HFFc6 (cell line): ENCODE data around the gene PPP1R7. TPM values are rescaled to one million over a fixed set of nuclear protein-coding genes. Genes with fewer than 3 reads are reported as not detected.

Experiments used
- DNase-seq: peaks from one replicate; pipeline ENCODE4 v3.0.0-alpha.2; 2018
- H3K27ac Mint-ChIP-seq: 2 replicates; pipeline ENCODE4 v1.8.0; 2020; ENCODE audit warnings: mild to moderate bottlenecking, mixed read lengths
- H3K27me3 Mint-ChIP-seq: 2 replicates; pipeline ENCODE4 v1.8.0; 2021; ENCODE audit warnings: mild to moderate bottlenecking, moderate library complexity, mixed read lengths; ENCODE audit not compliant: insufficient read depth
- H3K36me3 Mint-ChIP-seq: 2 replicates; pipeline ENCODE4 v1.8.0; 2021; ENCODE audit warnings: low read depth, mixed read lengths
- H3K4me1 Mint-ChIP-seq: 2 replicates; pipeline ENCODE4 v1.8.0; 2020; ENCODE audit warnings: low read depth, mixed read lengths
- H3K4me3 Mint-ChIP-seq: 2 replicates; pipeline ENCODE4 v1.8.0; 2020; ENCODE audit warnings: mild to moderate bottlenecking, moderate library complexity, mixed read lengths
- H3K9me3 Mint-ChIP-seq: 2 replicates; pipeline ENCODE4 v1.8.0; 2020; ENCODE audit warnings: mild to moderate bottlenecking, mixed read lengths
- CTCF ChIP-seq: fragments of 200-600 bp; sonication (generic); IDR thresholded peaks from 2 replicates; pipeline ENCODE4 v1.5.0; 2021; ENCODE audit warnings: antibody characterized with exemption, mild to moderate bottlenecking
- total RNA-seq, 6 experiments: library from RNA; stranded (reverse); fragmentation: NEBNext Ultra II Directional; extraction: Animal tissue kit (Norgen Biotek cat#: 25700); gene quantifications; 2 replicates in 1 of 6; 3 replicates in 5 of 6; pipeline ENCODE4 v1.2.3, GENCODE V29; 2021

The PPP1R7 gene
- total RNA-seq, 6 experiments from 2014 or later = 90.6 to 117 (median 103) TPM

- H3K9me3 Mint-ChIP-seq = no peaks in the 10 kb centered on the region
- H3K4me3 Mint-ChIP-seq = no peak overlapping the region
- H3K36me3 Mint-ChIP-seq = no peaks in the 10 kb centered on the region
- no peak for DNase-seq
- TF ChIP-seq CTCF = no peak
- peaks cover 6% of the 10 kb centered on the region; the same call in 1 of the 2 replicates for H3K4me1 Mint-ChIP-seq
- no peaks in the 10 kb centered on the region; the same call in 1 of the 2 replicates for H3K27me3 Mint-ChIP-seq
- H3K27ac Mint-ChIP-seq = no peak overlapping the region
Observed at GRCh38 chr2:241107031-241107783, 43.1 kb upstream of the PPP1R7 start.

- Mint-ChIP-seq H3K4me1 (no peaks in the 10 kb centered on the region), H3K4me3 (no peak overlapping the region), H3K27me3 (no peaks in the 10 kb centered on the region; the same call in 1 of the 2 replicates), H3K36me3 (no peaks in the 10 kb centered on the region), H3K27ac (no peak overlapping the region), H3K9me3 (no peaks in the 10 kb centered on the region)
- TF ChIP-seq CTCF = no peak
- no peak for DNase-seq
Observed at GRCh38 chr2:241108271-241109209, 41.7 kb upstream of the PPP1R7 start.

- Mint-ChIP-seq H3K27ac (no peak overlapping the region), H3K4me1 (no peaks in the 10 kb centered on the region), H3K4me3 (no peak overlapping the region), H3K27me3 (no peaks in the 10 kb centered on the region; the same call in 1 of the 2 replicates), H3K36me3 (no peaks in the 10 kb centered on the region), H3K9me3 (no peaks in the 10 kb centered on the region)
- DNase-seq = no peak
- no peak for TF ChIP-seq CTCF
Observed at GRCh38 chr2:241109210-241110088, 40.8 kb upstream of the PPP1R7 start.

GRCh38 chr2:241110089-241110606 is 40.1 kb upstream of the PPP1R7 start:
- Mint-ChIP-seq H3K27me3 (no peaks in the 10 kb centered on the region; the same call in 1 of the 2 replicates), H3K4me1 (no peaks in the 10 kb centered on the region), H3K27ac (no peak overlapping the region), H3K9me3 (no peaks in the 10 kb centered on the region), H3K4me3 (no peak overlapping the region), H3K36me3 (no peaks in the 10 kb centered on the region)
- no peak for DNase-seq
- no peak for TF ChIP-seq CTCF
